HCT116 (cell line): Measurements from ENCODE around the gene CNTFR. TPM values are rescaled to one million over a fixed set of nuclear protein-coding genes. Genes with fewer than 3 reads are reported as not detected.

Experiments used
- ATAC-seq: fragments of 200-7000 bp; cut with Tn5 transposase; 2 replicates; pipeline ENCODE4 v1.9.1; 2020; ENCODE audit warnings: mild to moderate bottlenecking, moderate library complexity
- BruUV-seq: library from RNA; stranded (reverse); fragments of 400-500 nt; replicated peaks from 2 replicates; lab custom pipeline; 2021; lab: Mats Ljungman, UMichigan
- CTCF ChIA-PET: fragments of 300-600 bp; sonication (Branson Sonifier 250); formaldehyde crosslinking; loops from one replicate; lab custom pipeline; 2021; ENCODE audit warnings: antibody characterized with exemption; lab: Charles Lee
- POLR2A ChIA-PET: fragments of 300-600, 350-600 bp; sonication (Branson Sonifier 250); formaldehyde crosslinking; loops from one replicate; lab custom pipeline; 2021; ENCODE audit warnings: antibody characterized with exemption; lab: Charles Lee
- RAD21 ChIA-PET, 2 experiments: fragments of 300-600 bp; sonication (Branson Sonifier 250); formaldehyde crosslinking; loops; one replicate each; lab custom pipeline; 2023; ENCODE audit warnings: low total read pairs in 2 of 2; ENCODE audit not compliant: uncharacterized antibody in 2 of 2, unreplicated experiment in 2 of 2, low non-redundant PET in 1 of 2; lab: Charles Lee
- DNase-seq: peaks from one replicate; pipeline ENCODE4 v3.0.0-alpha.2; 2010; ENCODE audit warnings: low read depth, low spot score
- H2AFZ ChIP-seq: fragments of 200-600 bp; shearing (Covaris generic), sonication (generic); 2 replicates; pipeline ENCODE4 v1.6.1; 2017; ENCODE audit warnings: low read depth, mixed run types, mixed read lengths, antibody characterized with exemption, low read length; ENCODE audit not compliant: poor library complexity, severe bottlenecking
- H3K27ac ChIP-seq: 2 replicates; pipeline ENCODE4 v1.5.1; 2012; ENCODE audit warnings: low read depth, low read length
- H3K27me3 ChIP-seq: fragments of 200-600 bp; sonication (generic); 2 replicates; pipeline ENCODE4 v1.6.1; 2016; ENCODE audit warnings: mixed run types, low read length, mixed read lengths; ENCODE audit not compliant: insufficient read depth
- H3K36me3 ChIP-seq, 2 experiments: fragments of 200-500 bp in 1 of 2; fragments of 200-600 bp in 1 of 2; sonication (Bioruptor generic) in 1 of 2; sonication (generic) in 1 of 2; 2 replicates each; pipeline versions ENCODE4 v1.5.1 to v1.6.1; 2014 to 2016; ENCODE audit warnings: low read length in 2 of 2, inconsistent platforms in 1 of 2, mixed read lengths in 1 of 2, mixed run types in 1 of 2; ENCODE audit not compliant: insufficient read depth in 2 of 2, control insufficient read depth in 1 of 2
- H3K4me1 ChIP-seq, 2 experiments: fragments of 200-600 bp in 1 of 2; sonication (generic) in 1 of 2; 2 replicates each; pipeline versions ENCODE4 v1.5.1 to v1.6.1; 2012 to 2017; ENCODE audit warnings: low read length in 2 of 2, inconsistent platforms in 1 of 2, mild to moderate bottlenecking in 1 of 2, mixed read lengths in 1 of 2, mixed run types in 1 of 2, moderate library complexity in 1 of 2; ENCODE audit not compliant: insufficient read depth in 2 of 2, control insufficient read depth in 1 of 2
- H3K4me2 ChIP-seq: fragments of 200-600 bp; sonication (generic); 2 replicates; pipeline ENCODE4 v1.6.1; 2017; ENCODE audit warnings: mixed run types, low read length, mixed read lengths
- H3K4me3 ChIP-seq, 2 experiments: fragments of 200-600 bp in 1 of 2; sonication (generic) in 1 of 2; replicated peaks in 1 of 2; 2 replicates each; pipeline ENCODE4 v1.5.1; 2011 to 2016; ENCODE audit warnings: low read length in 2 of 2, control low read depth in 1 of 2, low read depth in 1 of 2, mild to moderate bottlenecking in 1 of 2, mixed read lengths in 1 of 2, mixed run types in 1 of 2
- H3K79me2 ChIP-seq: fragments of 200-600 bp; sonication (generic); 2 replicates; pipeline ENCODE4 v1.6.1; 2017; ENCODE audit warnings: mild to moderate bottlenecking, mixed run types, low read length, moderate library complexity, mixed read lengths; ENCODE audit not compliant: insufficient read depth
- H3K9ac ChIP-seq: fragments of 200-600 bp; sonication (generic); 2 replicates; pipeline ENCODE4 v1.6.1; 2016; ENCODE audit warnings: low read length, mixed read lengths
- H3K9me2 ChIP-seq: fragments of 200-600 bp; sonication (generic), shearing (Covaris generic); 2 replicates; pipeline ENCODE4 v1.6.1; 2017; ENCODE audit warnings: mixed run types, mild to moderate bottlenecking, moderate library complexity; ENCODE audit not compliant: insufficient read depth
- H3K9me3 ChIP-seq, 2 experiments: fragments of 200-500 bp in 1 of 2; fragments of 200-600 bp in 1 of 2; sonication (Bioruptor generic) in 1 of 2; sonication (generic) in 1 of 2; 2 replicates each; pipeline ENCODE4 v1.6.1; 2014 to 2017; ENCODE audit warnings: low read length in 2 of 2, mixed read lengths in 2 of 2, inconsistent platforms in 1 of 2, low read depth in 1 of 2, mild to moderate bottlenecking in 1 of 2, mixed run types in 1 of 2, moderate library complexity in 1 of 2; ENCODE audit not compliant: control insufficient read depth in 1 of 2, insufficient read depth in 1 of 2
- H4K20me1 ChIP-seq: fragments of 200-600 bp; sonication (generic), shearing (Covaris generic); 2 replicates; pipeline ENCODE4 v1.6.1; 2017; ENCODE audit warnings: mixed run types, mild to moderate bottlenecking, moderate library complexity; ENCODE audit not compliant: insufficient read depth
- ATF3 ChIP-seq: IDR thresholded peaks from 2 replicates; pipeline ENCODE4 v1.6.1; 2012
- CBX3 ChIP-seq: IDR thresholded peaks from 2 replicates; pipeline ENCODE4 v1.6.1; 2012; ENCODE audit warnings: low read depth
- CEBPB ChIP-seq: IDR thresholded peaks from 2 replicates; pipeline ENCODE4 v1.6.1; 2012; ENCODE audit warnings: low read depth
- EGR1 ChIP-seq: IDR thresholded peaks from 2 replicates; pipeline ENCODE4 v1.6.1; 2012; ENCODE audit warnings: low read depth
- ELF1 ChIP-seq: IDR thresholded peaks from 2 replicates; pipeline ENCODE4 v1.6.1; 2012; ENCODE audit warnings: low read depth, borderline replicate concordance
- EZH2 ChIP-seq: fragments of 200-600 bp; sonication (generic); IDR thresholded peaks from 2 replicates; pipeline ENCODE4 v1.6.1; 2017; ENCODE audit warnings: antibody characterized with exemption, mixed run types
- EZH2phosphoT487 ChIP-seq: fragments of 200-600 bp; IDR thresholded peaks from 2 replicates; pipeline ENCODE4 v1.6.1; 2018; ENCODE audit warnings: antibody characterized with exemption, borderline replicate concordance
- FOSL1 ChIP-seq: IDR thresholded peaks from 2 replicates; pipeline ENCODE4 v1.6.1; 2012; ENCODE audit warnings: low read depth
- POLR2A ChIP-seq: IDR thresholded peaks from 2 replicates; pipeline ENCODE4 v1.7.0; 2011; ENCODE audit warnings: borderline replicate concordance; ENCODE audit not compliant: insufficient read depth, insufficient read length; ENCODE audit errors: extremely low read depth
- RAD21 ChIP-seq: IDR thresholded peaks from 2 replicates; pipeline ENCODE4 v1.6.1; 2012; ENCODE audit warnings: low read depth, mild to moderate bottlenecking
- REST ChIP-seq: IDR thresholded peaks from 2 replicates; pipeline ENCODE4 v1.6.1; 2012; ENCODE audit warnings: low read depth
- SP1 ChIP-seq: IDR thresholded peaks from 2 replicates; pipeline ENCODE4 v1.6.1; 2012; ENCODE audit warnings: low read depth
- TCF7L2 ChIP-seq: IDR thresholded peaks from 2 replicates; pipeline ENCODE4 v1.7.0; 2011; ENCODE audit warnings: borderline replicate concordance, inconsistent platforms; ENCODE audit not compliant: insufficient read depth, insufficient read length; ENCODE audit errors: extremely low read depth
- YY1 ChIP-seq: IDR thresholded peaks from 2 replicates; pipeline ENCODE4 v1.6.1; 2011; ENCODE audit warnings: low read length, low read depth, moderate library complexity, mild to moderate bottlenecking; ENCODE audit not compliant: insufficient replicate concordance; ENCODE audit errors: extremely low read depth
- ZFX ChIP-seq: fragments of 450-650 bp; IDR thresholded peaks from 2 replicates; pipeline ENCODE4 v1.6.1; 2017
- intact Hi-C: fragments of 100-400 bp; cut with micrococcal nuclease; formaldehyde crosslinking; loops from 2 replicates; pipeline ENCODE4 v1.10.0; 2022
- total RNA-seq: library from RNA; stranded (reverse); gene quantifications from one replicate; pipeline ENCODE4 v1.2.1, GENCODE V29; 2021; ENCODE audit not compliant: unreplicated experiment
- TF ChIP-seq, protein P1 (sequence below): IDR thresholded peaks from 2 replicates; pipeline ENCODE4 v1.6.1; 2011; ENCODE audit warnings: mild to moderate bottlenecking, low read length, moderate library complexity; ENCODE audit not compliant: insufficient replicate concordance; ENCODE audit errors: extremely low read depth
- TF ChIP-seq, protein P2 (sequence below): IDR thresholded peaks from 2 replicates; pipeline ENCODE4 v1.6.1; 2012

CNTFR gene
- total RNA-seq, 1 experiment from 2014 or later, result not detected

GRCh38 chr9:34575862-34576596, 13.5 kb downstream of the CNTFR start:
- TF ChIP-seq FOSL1, result no peak
- TF ChIP-seq YY1, result no peak
- no peak for TF ChIP-seq ELF1
- no peak for TF ChIP-seq TCF7L2
- no peak for TF ChIP-seq EZH2phosphoT487
- TF ChIP-seq EZH2, result no peak
- TF ChIP-seq RAD21, result no peak
- TF ChIP-seq, protein P1, sequence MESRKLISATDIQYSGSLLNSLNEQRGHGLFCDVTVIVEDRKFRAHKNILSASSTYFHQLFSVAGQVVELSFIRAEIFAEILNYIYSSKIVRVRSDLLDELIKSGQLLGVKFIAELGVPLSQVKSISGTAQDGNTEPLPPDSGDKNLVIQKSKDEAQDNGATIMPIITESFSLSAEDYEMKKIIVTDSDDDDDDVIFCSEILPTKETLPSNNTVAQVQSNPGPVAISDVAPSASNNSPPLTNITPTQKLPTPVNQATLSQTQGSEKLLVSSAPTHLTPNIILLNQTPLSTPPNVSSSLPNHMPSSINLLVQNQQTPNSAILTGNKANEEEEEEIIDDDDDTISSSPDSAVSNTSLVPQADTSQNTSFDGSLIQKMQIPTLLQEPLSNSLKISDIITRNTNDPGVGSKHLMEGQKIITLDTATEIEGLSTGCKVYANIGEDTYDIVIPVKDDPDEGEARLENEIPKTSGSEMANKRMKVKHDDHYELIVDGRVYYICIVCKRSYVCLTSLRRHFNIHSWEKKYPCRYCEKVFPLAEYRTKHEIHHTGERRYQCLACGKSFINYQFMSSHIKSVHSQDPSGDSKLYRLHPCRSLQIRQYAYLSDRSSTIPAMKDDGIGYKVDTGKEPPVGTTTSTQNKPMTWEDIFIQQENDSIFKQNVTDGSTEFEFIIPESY, result no peak
- no peak for TF ChIP-seq ZFX
- TF ChIP-seq, protein P2, sequence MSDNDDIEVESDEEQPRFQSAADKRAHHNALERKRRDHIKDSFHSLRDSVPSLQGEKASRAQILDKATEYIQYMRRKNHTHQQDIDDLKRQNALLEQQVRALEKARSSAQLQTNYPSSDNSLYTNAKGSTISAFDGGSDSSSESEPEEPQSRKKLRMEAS, result no peak
- TF ChIP-seq REST, result no peak
- TF ChIP-seq CEBPB, result no peak
- no peak for TF ChIP-seq ATF3
- TF ChIP-seq CBX3, result no peak
- no peak for TF ChIP-seq POLR2A
- no peak for TF ChIP-seq EGR1
- TF ChIP-seq SP1, result no peak
- TF ChIP-seq, all 23 proteins: peak for 0
- ChIA-PET CTCF (no interaction called here), RAD21 (no interaction called here), POLR2A (no interaction called here)
- no TSS peak for BruUV-seq
- Histone ChIP-seq H3K4me1 (no peaks in the 10 kb centered on the region; a peak in 1 of 4 replicates), H3K9me2 (no peaks in the 10 kb centered on the region), H3K27ac (no peak overlapping the region), H3K36me3 (no peaks in the 10 kb centered on the region), H3K9me3 (no peaks in the 10 kb centered on the region), H3K9ac (no peak overlapping the region), H3K27me3 (no peaks in the 10 kb centered on the region), H2AFZ (no peak overlapping the region), H3K79me2 (no peaks in the 10 kb centered on the region), H3K4me3 (no peak overlapping the region), H4K20me1 (no peaks in the 10 kb centered on the region), H3K4me2 (no peak overlapping the region)
- ATAC-seq (no peak), DNase-seq (no peak)
- intact Hi-C loops, result no loop called here
